SKM-1 treated with dmso at 0.1 percent for 144 hours (cell line): ENCODE results near the gene TPP1.

Experiments used
- DNase-seq: peaks from one replicate; lab custom pipeline; 2025; ENCODE audit not compliant: unreplicated experiment; lab: John Stamatoyannopoulos, UW

TPP1 gene

DNA sequence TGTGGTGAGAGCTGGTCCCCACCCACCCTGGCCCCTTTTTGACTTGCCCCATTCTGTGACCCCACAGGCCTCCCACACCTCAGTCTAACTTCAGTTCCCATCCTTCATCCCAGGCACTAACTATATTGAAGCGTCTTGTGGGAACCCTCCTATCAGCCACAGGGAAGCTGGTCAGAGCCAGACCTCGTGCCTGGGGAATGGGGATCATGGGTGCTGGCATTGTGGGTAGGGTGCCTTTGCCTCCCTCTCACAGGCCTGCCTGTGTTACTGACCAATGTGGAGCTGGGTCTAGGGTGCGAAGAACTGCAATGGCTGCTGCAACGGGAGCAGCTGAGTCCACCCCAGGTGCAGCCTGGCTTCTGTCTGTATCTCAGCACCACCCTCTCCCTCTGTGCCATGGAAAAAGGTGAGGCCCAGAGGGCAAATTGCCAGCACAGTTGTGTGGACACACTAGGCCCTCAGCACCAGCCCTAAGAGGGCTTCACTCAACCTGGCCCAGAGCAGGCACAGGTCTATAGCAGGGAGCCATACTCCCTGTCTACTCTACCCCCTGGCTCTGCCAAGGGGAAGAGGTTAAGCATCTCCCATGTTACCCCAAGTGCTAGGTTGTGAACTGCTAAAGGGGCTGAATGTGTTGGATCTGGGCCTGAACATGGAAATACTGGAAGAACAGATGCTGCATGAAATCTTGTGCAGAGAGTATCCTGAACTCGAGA, 53.1 kb downstream of the TPP1 start:
- DNase-seq, result no peak

DNA sequence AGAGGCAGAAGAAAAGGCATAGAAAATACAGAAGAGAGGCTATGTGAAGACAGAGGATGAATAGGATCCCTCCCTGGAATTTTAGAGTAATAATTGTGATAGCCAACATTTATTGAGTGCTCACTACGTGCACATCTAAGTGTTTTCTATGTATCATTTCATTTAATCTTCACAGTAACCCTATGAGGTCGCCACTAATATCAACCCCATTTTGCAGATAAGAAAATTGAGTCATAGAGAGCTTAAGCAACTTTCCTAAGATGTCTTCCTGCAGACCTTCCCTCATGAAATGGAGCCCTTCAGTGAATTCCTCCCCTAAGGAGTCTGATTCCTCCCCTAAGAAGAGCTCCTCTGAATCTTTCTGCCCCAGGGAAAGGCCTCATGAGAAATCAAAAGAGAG, 53.9 kb downstream of the TPP1 start:
- DNase-seq, result no peak

DNA sequence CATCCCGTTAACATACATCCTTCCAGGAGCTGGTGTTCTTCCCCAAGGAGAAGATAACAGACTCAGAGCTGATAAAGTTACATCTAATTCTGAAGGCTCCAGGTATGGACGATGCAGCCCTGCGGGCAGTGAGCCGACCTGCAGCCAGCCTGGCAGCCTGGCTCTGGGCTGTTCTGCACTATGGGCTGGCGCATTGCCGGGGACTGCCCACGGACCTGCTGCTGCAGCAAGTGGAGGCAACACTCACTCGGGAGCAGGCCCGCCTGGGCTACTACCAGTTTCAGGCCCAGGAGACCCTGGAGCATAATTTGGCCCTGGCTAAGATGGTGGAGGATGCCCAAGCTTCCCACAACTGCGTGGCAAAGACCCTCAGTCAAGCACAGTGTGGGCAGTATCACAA, 55.6 kb downstream of the TPP1 start:
- no peak for DNase-seq

DNA sequence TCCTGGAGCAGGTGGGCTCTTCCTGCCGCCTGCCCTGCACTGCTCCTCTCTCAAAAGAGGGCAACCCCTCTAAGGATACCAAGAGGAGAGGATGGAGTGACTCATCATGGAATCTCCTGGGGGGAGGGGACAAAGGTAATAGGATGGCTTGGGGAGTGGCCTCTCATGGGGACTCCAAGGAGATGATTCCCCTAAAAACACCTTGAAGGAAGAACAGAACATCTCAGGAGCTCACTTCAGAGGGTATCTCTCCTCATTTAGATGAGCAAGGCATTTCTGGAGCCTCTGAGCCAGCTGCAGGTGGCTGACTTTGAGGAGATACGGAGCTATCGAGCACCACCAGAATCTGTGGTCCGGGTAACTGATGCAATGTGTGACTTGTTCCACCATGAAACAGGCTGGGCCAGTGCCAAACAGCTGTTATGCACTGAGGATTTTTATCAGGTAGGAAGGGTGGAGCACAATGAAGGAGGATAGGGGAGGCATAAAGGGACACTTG, 56.1 kb downstream of the TPP1 start:
- no peak for DNase-seq
